SK-N-SH treated with all-trans-retinoic acid at 6 μM for 48 hours (cell line): ENCODE results near the gene PIK3CD.

Source experiments
- ATAC-seq: fragments of 200-7000 bp; cut with Tn5 transposase; 3 replicates; pipeline ENCODE4 v1.9.1; 2020; ENCODE audit warnings: mild to moderate bottlenecking, moderate library complexity
- ARNTL ChIP-seq: fragments of 450-650 bp; formaldehyde crosslinking; IDR thresholded peaks from 2 replicates; pipeline ENCODE4 v1.5.0; 2020; ENCODE audit warnings: low read depth, mild to moderate bottlenecking, moderate library complexity, borderline replicate concordance
- BACH2 ChIP-seq: fragments of 250-450 bp; sonication (Bioruptor Pico); IDR thresholded peaks from 2 replicates; pipeline ENCODE4 v1.9.0; 2021; ENCODE audit warnings: mild to moderate bottlenecking, borderline replicate concordance
- CSDC2 ChIP-seq: fragments of 250-450 bp; sonication (Bioruptor Pico); IDR thresholded peaks from 2 replicates; pipeline ENCODE4 v1.5.0; 2020; ENCODE audit warnings: mild to moderate bottlenecking, moderate library complexity
- ESRRG ChIP-seq: fragments of 250-450 bp; sonication (Bioruptor Pico); IDR thresholded peaks from 2 replicates; pipeline ENCODE4 v1.6.1; 2021; ENCODE audit warnings: mild to moderate bottlenecking
- GLIS3 ChIP-seq: fragments of 250-450 bp; sonication (Bioruptor Pico); IDR thresholded peaks from 2 replicates; pipeline ENCODE4 v1.5.0; 2020; ENCODE audit warnings: mild to moderate bottlenecking, moderate library complexity
- PPARA ChIP-seq: fragments of 250-450 bp; sonication (Bioruptor Pico); IDR thresholded peaks from 2 replicates; pipeline ENCODE4 v1.5.0; 2020; ENCODE audit warnings: mild to moderate bottlenecking, borderline replicate concordance
- RARB ChIP-seq: fragments of 250-450 bp; sonication (Bioruptor Pico); IDR thresholded peaks from 2 replicates; pipeline ENCODE4 v1.8.0; 2021; ENCODE audit warnings: mild to moderate bottlenecking, moderate library complexity
- SNAI2 ChIP-seq: fragments of 250-450 bp; sonication (Bioruptor Pico); IDR thresholded peaks from 2 replicates; pipeline ENCODE4 v1.5.0; 2020; ENCODE audit warnings: mild to moderate bottlenecking, moderate library complexity
- TCF4 ChIP-seq: fragments of 250-450 bp; sonication (Bioruptor Pico); IDR thresholded peaks from 2 replicates; pipeline ENCODE4 v1.8.0; 2021; ENCODE audit warnings: mild to moderate bottlenecking, moderate library complexity, borderline replicate concordance
- TOX ChIP-seq: fragments of 250-450 bp; sonication (Bioruptor Pico); IDR thresholded peaks from 2 replicates; pipeline ENCODE4 v1.8.0; 2021; ENCODE audit warnings: mild to moderate bottlenecking, moderate library complexity, borderline replicate concordance
- ZFP3 ChIP-seq: fragments of 250-450 bp; sonication (Bioruptor Pico); IDR thresholded peaks from 2 replicates; pipeline ENCODE4 v1.5.0; 2020; ENCODE audit warnings: mild to moderate bottlenecking, moderate library complexity
- ZFP30 ChIP-seq: fragments of 450-650 bp; formaldehyde crosslinking; IDR thresholded peaks from 2 replicates; pipeline ENCODE4 v1.5.0; 2022; ENCODE audit warnings: mild to moderate bottlenecking, moderate library complexity
- ZNF565 ChIP-seq: fragments of 450-650 bp; formaldehyde crosslinking; conservative IDR thresholded peaks from 2 replicates; pipeline ENCODE4 v1.5.0; 2020; ENCODE audit warnings: low read depth, mild to moderate bottlenecking, moderate library complexity
- ZNF70 ChIP-seq: fragments of 450-650 bp; formaldehyde crosslinking; IDR thresholded peaks from 2 replicates; pipeline ENCODE4 v1.5.0; 2020; ENCODE audit warnings: mild to moderate bottlenecking, moderate library complexity
- ZNF8 ChIP-seq: fragments of 450-650 bp; formaldehyde crosslinking; IDR thresholded peaks from 2 replicates; pipeline ENCODE4 v1.5.0; 2020; ENCODE audit warnings: mild to moderate bottlenecking, moderate library complexity
- TF ChIP-seq, protein P1 (sequence below): fragments of 250-450 bp; sonication (Bioruptor Pico); IDR thresholded peaks from 2 replicates; pipeline ENCODE4 v1.5.0; 2020; ENCODE audit warnings: mild to moderate bottlenecking, moderate library complexity
- TF ChIP-seq, protein P2 (sequence below): fragments of 250-450 bp; sonication (Bioruptor Pico); IDR thresholded peaks from 2 replicates; pipeline ENCODE4 v1.5.1; 2020; ENCODE audit warnings: low read depth, mild to moderate bottlenecking, moderate library complexity
- TF ChIP-seq, protein P3 (sequence below): fragments of 250-450 bp; sonication (Bioruptor Pico); IDR thresholded peaks from 2 replicates; pipeline ENCODE4 v1.8.0; 2020; ENCODE audit warnings: mild to moderate bottlenecking, moderate library complexity, borderline replicate concordance
- TF ChIP-seq, protein P4 (sequence below): fragments of 250-450 bp; sonication (Bioruptor Pico); IDR thresholded peaks from 2 replicates; pipeline ENCODE4 v1.8.0; 2021; ENCODE audit warnings: low read depth, mild to moderate bottlenecking, moderate library complexity, borderline replicate concordance

The PIK3CD gene

GRCh38 chr1:9723926-9724325 lies 72.4 kb downstream of the PIK3CD start:
- TF ChIP-seq, protein P1, sequence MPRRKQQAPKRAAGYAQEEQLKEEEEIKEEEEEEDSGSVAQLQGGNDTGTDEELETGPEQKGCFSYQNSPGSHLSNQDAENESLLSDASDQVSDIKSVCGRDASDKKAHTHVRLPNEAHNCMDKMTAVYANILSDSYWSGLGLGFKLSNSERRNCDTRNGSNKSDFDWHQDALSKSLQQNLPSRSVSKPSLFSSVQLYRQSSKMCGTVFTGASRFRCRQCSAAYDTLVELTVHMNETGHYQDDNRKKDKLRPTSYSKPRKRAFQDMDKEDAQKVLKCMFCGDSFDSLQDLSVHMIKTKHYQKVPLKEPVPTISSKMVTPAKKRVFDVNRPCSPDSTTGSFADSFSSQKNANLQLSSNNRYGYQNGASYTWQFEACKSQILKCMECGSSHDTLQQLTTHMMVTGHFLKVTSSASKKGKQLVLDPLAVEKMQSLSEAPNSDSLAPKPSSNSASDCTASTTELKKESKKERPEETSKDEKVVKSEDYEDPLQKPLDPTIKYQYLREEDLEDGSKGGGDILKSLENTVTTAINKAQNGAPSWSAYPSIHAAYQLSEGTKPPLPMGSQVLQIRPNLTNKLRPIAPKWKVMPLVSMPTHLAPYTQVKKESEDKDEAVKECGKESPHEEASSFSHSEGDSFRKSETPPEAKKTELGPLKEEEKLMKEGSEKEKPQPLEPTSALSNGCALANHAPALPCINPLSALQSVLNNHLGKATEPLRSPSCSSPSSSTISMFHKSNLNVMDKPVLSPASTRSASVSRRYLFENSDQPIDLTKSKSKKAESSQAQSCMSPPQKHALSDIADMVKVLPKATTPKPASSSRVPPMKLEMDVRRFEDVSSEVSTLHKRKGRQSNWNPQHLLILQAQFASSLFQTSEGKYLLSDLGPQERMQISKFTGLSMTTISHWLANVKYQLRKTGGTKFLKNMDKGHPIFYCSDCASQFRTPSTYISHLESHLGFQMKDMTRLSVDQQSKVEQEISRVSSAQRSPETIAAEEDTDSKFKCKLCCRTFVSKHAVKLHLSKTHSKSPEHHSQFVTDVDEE = no peak
- TF ChIP-seq, protein P2, sequence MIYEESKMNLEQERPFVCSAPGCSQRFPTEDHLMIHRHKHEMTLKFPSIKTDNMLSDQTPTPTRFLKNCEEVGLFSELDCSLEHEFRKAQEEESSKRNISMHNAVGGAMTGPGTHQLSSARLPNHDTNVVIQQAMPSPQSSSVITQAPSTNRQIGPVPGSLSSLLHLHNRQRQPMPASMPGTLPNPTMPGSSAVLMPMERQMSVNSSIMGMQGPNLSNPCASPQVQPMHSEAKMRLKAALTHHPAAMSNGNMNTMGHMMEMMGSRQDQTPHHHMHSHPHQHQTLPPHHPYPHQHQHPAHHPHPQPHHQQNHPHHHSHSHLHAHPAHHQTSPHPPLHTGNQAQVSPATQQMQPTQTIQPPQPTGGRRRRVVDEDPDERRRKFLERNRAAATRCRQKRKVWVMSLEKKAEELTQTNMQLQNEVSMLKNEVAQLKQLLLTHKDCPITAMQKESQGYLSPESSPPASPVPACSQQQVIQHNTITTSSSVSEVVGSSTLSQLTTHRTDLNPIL = no peak
- TF ChIP-seq SNAI2 = no peak
- no peak for TF ChIP-seq TOX
- no peak for TF ChIP-seq ZNF70 (CRISPR knock-in tag)
- TF ChIP-seq, protein P3, sequence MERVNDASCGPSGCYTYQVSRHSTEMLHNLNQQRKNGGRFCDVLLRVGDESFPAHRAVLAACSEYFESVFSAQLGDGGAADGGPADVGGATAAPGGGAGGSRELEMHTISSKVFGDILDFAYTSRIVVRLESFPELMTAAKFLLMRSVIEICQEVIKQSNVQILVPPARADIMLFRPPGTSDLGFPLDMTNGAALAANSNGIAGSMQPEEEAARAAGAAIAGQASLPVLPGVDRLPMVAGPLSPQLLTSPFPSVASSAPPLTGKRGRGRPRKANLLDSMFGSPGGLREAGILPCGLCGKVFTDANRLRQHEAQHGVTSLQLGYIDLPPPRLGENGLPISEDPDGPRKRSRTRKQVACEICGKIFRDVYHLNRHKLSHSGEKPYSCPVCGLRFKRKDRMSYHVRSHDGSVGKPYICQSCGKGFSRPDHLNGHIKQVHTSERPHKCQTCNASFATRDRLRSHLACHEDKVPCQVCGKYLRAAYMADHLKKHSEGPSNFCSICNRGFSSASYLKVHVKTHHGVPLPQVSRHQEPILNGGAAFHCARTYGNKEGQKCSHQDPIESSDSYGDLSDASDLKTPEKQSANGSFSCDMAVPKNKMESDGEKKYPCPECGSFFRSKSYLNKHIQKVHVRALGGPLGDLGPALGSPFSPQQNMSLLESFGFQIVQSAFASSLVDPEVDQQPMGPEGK (CRISPR knock-in tag) = no peak
- TF ChIP-seq, protein P4, sequence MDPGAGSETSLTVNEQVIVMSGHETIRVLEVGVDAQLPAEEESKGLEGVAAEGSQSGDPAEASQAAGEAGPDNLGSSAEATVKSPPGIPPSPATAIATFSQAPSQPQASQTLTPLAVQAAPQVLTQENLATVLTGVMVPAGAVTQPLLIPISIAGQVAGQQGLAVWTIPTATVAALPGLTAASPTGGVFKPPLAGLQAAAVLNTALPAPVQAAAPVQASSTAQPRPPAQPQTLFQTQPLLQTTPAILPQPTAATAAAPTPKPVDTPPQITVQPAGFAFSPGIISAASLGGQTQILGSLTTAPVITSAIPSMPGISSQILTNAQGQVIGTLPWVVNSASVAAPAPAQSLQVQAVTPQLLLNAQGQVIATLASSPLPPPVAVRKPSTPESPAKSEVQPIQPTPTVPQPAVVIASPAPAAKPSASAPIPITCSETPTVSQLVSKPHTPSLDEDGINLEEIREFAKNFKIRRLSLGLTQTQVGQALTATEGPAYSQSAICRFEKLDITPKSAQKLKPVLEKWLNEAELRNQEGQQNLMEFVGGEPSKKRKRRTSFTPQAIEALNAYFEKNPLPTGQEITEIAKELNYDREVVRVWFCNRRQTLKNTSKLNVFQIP (CRISPR knock-in tag) = no peak
- TF ChIP-seq ZFP3 (CRISPR knock-in tag) = no peak
- TF ChIP-seq ZNF8 (CRISPR knock-in tag) = no peak
- no peak for TF ChIP-seq ESRRG
- no peak for TF ChIP-seq RARB (CRISPR knock-in tag)
- no peak for TF ChIP-seq GLIS3 (CRISPR knock-in tag)
- TF ChIP-seq BACH2 = no peak
- TF ChIP-seq ZNF565 = no peak
- TF ChIP-seq, all 23 proteins: peak for 0
- ATAC-seq = no peak

DNA sequence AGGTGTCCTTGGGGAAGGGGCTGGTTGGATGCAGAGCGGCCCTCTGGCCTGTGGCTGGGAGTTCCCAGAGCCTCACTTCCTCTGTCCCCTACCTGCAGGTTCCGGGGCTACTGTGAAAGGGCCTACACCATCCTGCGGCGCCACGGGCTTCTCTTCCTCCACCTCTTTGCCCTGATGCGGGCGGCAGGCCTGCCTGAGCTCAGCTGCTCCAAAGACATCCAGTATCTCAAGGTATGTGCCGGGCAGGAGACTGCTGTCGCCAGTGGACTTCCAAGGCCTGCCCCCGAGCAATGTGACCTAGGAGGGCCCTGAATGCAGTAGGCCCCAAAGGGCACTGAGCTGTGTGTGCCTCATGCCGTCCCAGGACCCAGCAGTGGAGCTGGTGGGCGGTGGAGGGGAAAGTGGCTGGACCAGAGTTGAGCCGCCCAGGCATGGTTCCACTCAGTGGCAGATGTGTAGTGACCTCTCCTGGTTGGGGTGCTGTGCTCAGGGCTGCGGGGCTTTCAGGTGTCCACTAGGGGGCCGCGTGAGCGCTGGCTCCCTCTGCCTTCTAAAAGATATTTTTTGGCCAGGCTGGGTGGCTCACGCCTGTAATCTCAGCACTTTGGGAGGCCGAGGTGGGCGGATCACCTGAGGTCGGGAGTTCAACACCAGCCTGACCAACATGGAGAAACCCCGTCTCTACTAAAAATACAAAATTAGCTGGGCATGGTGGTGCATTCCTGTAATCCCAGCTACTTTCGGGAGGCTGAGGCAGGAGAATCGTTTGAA lies 73.4 kb downstream of the PIK3CD start:
- peak; percentile 85 for ATAC-seq
- no peak for TF ChIP-seq SNAI2

GRCh38 chr1:9726406-9726805 lies 74.9 kb downstream of the PIK3CD start:
- TF ChIP-seq CSDC2 (no peak), ZFP30 (CRISPR knock-in tag) (no peak)
- TF ChIP-seq, protein P4 (CRISPR knock-in tag) = no peak
- ATAC-seq = no peak

GRCh38 chr1:9726905-9727595 lies 75.5 kb downstream of the PIK3CD start:
- no peak for ATAC-seq
- TF ChIP-seq TCF4 (CRISPR knock-in tag) (no peak), SNAI2 (no peak), ZNF565 (no peak), ZFP30 (CRISPR knock-in tag) (no peak), PPARA (no peak), ARNTL (no peak), TOX (no peak), CSDC2 (no peak)
- TF ChIP-seq, protein P3 (CRISPR knock-in tag) = no peak
- TF ChIP-seq, protein P4 (CRISPR knock-in tag) = no peak
